Stimulated activated CD4-positive, alpha-beta T cell treated with anti-CD3 and anti-CD28 coated beads, Interleukin-4, amount 100 ng/mL, for 48 hours (primary cell): ENCODE data around the gene EDEM3.
"Not testable (repeated sequence)": the region's sequence is repeated elsewhere in the genome, so short reads cannot be mapped to it uniquely, and the experiment has no call there.

Source experiments
- DNase-seq, 2 donors: peaks; one replicate each; pipeline ENCODE4 v3.0.0-alpha.2; 2020; ENCODE audit warnings: low read depth in 2 of 2

The EDEM3 gene

DNA sequence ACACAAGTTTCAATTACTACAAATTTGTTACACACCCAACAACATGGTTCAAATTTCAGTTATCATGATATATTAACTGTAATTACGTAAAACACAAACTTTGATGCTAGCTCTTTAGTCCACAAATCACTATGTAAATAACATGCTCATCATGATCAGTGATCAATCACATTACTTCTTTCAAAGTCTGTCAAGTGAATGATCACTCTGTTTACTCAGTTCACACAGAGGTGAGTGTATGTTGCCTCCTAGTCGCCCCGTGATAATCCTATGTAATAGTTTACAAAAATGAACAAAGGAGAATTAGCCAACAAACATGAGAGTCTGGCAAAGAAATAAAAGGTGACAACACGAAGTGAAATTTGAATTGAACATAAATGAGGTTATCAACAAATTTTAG lies 14.3 kb downstream of the EDEM3 start:
- DNase-seq: no peak

DNA sequence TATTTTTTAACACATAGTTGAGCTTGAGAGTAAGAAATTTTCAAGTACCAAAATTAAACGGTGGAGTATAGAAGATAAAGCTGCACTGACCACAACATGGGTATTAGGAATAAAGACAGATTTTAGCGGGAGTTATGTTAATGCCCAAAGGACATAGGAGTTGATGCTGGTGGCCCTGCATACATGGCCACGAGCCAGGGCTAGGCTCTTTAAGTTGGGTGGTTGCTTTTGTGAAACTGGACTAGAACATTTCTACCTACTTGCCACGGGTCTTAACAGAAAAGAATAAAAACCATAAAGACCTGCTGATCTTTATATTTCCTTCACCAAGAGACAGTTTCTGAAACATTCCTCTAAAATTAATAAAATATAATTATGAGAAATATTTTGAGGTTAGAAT lies 14.9 kb downstream of the EDEM3 start:
- DNase-seq: no peak

DNA sequence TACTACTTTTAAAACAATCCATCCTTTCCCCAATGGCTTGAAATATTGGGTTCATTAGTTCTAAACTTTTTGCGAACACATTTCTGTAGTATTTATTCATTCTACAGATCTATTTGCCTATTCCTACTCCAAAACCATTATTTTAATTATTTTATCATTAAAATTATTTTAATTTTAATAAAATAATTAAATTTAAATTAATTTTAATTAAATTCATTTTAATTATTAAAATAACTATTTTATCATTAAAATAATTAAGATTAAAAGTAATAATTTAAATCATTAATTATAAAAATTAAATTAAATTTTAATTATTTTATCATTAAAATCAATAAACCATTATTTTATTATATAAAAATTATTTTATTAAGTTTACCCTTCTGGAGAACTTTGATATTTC lies 15.6 kb downstream of the EDEM3 start:
- no peak for DNase-seq

DNA sequence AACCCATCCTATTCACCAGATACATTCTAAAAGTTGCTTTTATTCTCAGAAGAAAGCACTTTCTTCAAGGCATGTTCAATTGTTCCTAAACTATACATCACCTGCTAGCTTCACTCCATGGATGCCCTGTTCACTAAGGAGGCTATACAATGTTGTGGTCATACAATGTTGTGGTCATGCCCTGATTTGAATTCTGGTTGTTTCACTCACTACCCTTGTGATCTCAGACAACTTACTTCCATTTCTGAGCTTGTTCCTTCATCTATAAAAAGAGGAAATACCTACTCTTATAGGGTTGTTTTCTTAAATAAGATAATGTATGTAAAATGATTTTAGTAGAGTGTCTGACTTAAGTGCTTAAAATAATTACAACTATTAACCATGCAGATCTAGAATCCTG lies 19.7 kb downstream of the EDEM3 start:
- no peak for DNase-seq

DNA sequence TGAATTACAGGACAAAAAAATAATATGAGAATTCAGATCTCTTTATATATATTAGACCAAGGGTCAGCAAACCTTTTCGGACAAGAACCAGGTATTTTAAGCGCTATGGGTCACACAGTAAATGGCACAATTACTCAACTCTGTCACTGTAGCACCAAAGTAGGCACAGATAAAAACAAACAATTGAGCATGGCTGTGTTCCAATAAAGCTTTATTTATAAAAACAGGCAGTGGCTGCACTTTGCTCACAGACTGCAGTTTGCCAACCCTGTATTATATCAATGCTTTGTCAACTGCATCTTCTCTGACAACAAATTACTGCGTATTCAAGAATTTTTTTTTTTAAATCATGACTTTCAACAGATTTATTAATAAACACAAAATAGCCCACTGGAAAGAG lies 29.8 kb downstream of the EDEM3 start:
- DNase-seq: no peak

DNA sequence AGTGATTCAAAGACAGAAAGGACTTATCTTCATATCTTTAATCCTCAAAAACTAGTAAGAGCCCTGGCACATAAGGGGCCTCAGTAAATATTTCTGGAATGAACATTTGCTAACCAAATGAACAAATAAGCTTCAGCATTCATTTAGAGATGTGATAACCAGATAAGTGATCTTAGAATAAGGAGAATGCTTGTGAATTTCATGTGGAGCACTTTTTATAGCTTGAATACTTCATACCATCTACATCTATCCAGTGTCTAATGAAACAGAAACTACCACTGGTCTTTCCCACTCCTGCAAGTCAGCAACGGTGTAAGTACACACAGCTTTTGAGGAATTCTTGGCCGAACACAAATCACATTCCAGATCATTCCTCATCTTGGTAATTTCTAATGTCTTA lies 38.5 kb downstream of the EDEM3 start:
- no peak for DNase-seq

DNA sequence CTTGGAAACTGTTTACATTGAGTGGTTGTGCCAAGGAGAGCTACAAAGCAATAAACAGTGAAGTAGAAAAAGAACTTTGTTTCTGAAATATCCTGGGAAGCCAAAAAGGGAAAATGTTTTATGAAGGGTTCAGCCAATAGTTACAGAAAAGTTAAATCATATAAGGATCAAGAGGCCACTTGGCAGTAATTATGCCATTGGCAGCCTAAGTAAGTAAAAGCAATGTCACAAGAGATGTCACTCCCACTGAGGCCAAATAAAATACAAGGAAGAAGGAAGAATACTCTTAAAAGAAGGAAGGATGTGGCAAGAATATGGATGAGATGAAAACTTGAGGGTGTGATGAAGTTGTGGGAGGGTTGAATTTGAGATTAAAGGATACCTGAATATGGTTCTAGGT lies 45.2 kb downstream of the EDEM3 start:
- no peak for DNase-seq

DNA sequence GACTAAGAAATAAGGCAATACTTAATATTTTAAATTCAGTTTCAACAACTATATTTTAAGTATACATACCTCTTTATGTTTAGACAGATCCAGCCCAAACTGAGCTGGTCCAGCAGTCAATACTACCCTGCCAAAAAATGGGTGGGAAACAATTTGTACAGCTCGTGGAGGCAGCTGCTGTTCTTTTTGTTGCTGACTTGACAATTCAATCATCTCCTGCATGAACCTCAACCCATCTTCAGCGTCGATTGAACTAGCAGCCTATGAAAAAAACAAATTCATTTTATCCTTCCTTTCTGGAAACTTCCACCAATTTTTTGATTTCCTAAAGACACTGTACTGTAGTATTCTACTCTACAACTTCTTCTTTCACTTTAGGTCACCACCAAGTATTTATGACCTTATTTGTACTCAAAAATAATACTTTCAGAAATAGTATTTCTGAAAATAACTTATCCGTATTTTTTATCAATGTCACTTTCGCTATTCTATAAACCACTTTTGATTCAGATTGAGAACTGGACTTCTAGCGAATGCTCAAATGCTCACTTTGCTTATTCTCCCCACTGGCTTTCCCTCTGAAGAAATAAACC lies 46.5 kb downstream of the EDEM3 start:
- DNase-seq: no peak

DNA sequence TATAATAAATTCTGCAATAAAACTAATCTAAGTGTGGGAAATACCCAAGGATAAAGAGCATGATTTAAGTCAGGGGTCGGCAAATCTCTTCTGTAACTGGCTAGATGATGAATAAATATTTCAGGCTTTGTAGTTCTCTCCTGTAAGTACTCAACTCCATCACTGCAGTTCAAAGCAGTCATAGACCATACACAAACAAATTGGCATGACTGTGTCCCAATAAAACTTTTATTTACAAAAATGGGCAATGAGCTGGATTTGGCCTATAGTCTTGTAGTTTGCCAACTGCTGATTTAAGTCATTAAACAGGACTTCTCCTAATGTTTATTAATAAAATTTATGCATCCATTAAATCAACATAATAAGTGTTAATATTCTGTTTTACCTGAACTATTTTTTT lies 49.4 kb downstream of the EDEM3 start:
- DNase-seq: no peak

DNA sequence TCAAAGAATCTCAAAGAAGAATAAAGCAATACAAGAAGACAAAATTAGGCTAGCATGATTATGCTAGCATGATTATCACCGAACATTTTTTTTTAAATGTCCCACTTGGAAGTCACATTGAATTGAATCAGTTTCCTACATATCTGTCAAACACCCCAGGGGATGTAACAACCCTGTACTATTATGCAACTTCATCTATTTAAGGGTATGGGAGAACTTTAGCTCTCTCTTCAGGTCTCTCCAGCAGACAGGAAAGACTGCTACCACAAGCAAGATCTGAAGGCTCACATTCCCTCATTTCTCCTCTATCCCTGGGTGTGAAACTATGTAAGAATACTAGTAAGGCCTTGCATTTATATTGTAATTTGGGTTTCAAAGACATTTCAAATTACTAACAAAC lies 52.8 kb downstream of the EDEM3 start:
- no peak for DNase-seq

DNA sequence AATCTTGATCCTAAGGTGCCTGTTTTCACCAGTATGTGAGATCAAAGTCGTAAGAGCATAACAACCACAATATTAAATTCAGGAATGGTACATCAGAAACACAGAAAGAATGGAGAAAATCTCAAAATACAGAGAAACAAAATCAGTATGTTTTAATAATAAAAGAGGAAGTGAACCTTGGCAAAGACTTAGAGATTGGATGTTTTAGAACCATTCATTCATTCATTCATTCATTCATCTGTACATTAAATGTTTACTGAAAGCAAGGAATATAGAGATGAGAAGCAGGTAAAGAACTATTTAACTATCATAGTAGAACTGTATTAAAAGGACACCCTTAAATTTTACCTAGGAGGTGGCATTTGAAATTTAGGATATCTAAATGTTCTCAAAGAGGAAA lies 55.7 kb downstream of the EDEM3 start:
- DNase-seq: no peak

DNA sequence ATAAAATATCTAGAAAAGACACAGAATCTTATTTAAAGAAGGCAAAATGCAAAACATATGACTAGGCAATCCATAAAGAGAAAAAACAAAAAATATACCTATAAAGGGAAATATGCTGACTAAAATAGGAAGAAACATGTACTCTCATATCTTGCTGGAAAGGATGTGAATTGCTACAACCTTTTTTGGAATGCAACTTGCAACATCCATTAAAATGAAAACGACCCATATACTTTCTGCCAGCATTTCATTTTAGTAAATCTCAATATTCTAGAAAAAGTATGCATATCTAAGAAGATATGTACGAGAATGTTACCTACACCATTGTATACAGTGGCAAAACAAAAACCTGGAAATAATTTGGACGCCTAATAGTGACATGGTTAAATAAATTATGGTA lies 56.6 kb downstream of the EDEM3 start:
- DNase-seq: no peak

DNA sequence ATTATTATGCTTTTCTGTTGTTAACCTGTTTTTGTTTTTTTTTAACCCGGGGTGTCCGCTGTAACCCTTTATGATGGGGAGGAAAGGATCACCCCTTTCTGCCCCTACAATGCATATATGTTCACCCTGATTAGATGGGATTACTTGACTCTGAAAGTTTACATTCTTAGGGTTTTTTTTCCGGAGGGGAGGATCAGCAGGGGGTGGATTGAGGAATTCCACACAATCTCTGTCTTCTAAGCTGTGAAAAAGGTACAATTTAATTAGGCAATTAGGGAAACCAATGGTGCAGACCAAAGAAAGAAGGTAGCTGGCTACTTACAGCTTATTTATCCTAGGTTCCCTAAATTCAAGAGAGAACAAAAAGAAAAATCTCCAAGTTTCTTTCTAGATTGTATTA lies 58.3 kb downstream of the EDEM3 start:
- no peak for DNase-seq

DNA sequence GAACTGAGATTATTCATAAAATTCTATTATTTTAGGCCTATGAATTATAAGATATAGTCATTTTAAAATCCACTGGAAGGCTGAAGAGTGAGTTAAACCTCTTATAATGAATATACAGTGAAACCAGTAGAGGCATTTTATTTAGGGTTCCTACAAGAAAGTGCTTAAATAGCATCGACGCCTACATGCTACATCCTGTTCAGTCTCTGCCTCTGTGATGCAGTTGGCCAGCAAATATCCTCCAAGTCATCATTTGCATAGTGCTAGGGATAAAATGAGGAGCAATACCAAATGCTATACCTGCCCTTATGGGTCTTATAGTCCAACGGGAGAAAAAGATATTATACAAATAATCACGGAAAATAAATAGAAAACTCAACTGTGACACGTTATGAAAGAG lies 59.6 kb downstream of the EDEM3 start:
- no peak for DNase-seq

DNA sequence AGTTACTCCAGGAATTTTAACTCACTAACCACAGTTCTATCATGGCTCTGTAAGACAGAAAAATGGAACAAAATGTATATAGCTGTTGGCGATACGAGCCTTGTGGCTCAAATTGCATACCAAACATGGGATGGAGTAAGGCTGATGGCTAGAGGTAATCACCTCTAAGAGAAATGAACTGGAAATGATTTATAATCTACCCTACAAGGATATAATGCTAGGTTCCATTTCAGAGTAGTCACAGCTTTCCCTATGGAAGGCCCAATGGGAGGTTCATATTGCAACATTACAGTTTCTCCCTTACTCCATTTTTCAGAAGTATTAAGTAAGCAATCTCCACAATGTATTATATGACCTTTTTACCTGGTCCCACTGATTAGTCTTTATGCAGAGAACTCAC lies 61.6 kb downstream of the EDEM3 start:
- DNase-seq: no peak

DNA sequence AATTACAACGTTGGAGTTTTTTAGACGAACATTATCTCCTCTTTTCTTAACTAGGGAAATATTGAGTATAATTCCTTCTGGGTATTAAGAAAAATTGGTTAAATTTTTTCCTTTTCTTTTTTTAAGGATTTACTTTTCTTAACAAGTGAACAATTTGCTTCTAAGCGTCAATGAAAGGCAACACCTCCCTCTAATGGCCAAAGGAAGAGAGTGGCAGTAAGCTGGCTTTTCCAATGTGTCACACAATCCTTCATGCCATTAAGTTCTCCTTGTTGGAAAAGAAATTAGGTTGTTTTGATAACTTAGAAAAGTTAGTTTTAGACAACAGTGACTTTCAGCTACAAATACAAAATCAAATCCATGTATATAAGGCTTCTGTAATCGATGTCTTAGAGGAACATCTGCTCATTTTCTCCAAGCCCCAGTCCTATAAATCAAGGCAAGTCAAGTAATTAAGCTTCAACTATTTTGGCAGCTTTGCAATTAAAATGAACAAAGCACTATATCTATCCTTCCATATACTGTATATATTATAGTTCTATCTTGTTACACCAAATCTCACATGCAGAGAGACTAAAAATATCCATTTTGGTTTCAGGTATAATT lies 62.8 kb downstream of the EDEM3 start:
- DNase-seq: no peak

DNA sequence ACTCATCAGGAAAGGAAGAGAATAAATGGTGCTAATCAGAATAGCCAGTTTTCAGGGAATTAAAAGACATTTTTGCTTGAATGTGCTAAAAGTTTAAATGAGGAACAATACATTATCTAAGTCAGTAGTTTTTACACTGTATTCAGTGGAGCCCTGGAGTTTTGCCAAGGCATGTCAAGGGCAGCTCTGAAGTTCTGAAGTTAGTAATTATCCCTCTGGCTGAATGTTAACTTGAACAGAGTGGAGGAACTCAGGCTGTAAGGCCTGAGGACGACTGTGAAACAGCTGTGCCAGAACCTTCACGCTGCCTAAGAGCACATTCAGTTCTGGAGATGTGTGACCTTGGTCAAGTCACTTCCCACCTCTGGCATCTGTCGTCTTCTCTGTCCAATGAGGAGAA lies 68.1 kb downstream of the EDEM3 start:
- no peak for DNase-seq

DNA sequence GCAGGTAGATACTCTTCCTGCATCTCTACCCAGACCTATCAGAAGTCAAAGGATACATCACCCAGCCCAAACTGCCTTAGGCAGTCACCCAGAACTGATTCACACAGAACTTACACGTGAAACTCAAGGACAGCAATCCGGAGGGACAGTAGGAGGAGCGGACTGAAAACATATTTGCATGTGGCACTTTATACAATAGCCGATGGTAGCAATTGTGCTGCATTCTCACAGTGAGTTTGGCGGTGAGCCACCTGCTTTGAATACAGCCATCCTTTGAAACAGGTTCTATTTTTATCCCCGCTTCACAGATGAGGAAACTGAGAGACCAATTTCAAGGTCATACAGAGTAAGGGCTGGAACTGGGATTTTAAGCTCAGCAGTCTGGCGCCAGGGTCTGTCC lies 69.5 kb downstream of the EDEM3 start:
- DNase-seq: no peak

DNA sequence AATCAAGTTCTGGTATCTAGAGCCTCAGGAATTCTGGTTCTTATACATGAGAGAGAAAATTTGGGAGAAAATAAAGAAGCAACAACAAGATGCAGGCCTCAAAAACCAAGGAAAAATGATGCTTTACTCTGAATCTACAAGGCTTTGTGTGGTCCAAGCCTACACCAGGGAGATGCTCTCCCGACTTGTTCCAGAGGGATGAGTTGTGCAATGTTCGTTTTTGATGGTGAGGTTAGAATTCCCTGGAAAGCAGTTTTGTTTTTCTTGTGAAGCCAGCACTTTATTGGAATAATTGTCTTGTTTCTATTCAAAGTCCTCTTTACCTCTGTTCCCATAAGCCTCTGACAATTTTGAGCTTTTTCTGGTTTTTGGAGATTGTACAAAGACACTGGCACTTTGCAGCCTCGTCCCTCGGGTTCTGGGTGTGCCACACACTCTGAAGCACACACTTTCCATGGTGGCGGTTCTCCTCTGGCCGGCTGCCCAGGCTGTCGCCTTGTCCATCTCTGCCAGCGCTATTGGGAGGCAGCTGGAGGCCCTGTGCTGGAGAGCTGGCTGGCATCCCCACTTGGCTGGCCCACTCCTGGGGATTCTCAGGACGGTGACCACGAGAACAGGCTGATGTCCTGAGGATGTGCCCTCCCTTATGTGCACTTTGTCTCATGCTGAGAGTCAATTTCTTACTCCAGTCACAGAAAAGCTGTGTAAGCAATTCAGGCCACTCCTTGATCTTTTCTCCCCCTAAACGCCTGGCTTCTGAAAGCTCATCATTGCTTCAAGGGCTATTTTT lies 70.2 kb downstream of the EDEM3 start:
- no peak for DNase-seq

DNA sequence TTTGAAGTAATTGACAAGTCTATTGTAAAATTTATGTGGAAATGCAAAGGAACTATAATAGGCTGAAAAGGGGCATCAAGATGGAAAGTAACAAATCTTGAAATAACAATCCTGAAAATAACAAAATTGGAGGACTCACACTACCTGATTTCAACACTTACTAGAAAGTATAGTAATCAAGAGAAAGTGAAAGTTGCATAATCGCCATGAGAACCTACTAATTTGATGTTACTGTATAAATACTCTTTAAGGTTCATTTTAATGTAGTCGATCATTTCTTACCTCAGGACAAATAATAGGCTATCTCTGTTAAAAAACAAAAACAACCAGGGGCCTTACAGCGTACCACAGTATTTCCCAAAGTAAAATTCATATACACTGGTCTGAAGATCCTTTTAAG lies 71.7 kb downstream of the EDEM3 start:
- DNase-seq: no peak

DNA sequence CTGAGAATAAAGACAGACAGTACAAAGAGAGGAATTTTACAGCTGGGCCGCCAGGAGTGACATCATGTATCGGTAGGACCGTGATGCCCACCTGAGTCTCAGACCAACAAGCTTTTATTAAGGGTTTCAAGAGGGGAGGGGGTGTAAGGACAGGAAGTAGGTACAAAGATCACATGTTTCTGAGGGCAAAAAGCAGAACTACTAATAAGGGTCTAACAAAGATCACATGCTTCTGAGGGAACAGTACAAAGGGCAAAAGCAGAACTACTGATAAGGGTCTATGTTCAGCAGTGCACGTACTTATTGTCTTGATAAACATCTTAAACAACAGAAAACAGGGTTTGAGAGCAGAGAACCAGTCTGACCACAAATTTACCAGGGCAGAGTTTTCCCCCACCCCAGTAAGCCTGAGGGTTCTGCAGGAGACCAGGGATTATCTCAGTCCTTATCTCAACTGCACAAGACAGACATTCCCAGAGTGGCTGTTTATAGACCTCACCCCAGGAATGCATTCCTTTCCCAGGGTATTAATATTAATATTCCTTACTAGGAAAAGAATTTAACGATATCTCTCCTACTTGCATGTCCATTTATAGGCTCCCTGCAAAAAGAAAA lies 73.9 kb downstream of the EDEM3 start:
- DNase-seq: not testable (repeated sequence)

DNA sequence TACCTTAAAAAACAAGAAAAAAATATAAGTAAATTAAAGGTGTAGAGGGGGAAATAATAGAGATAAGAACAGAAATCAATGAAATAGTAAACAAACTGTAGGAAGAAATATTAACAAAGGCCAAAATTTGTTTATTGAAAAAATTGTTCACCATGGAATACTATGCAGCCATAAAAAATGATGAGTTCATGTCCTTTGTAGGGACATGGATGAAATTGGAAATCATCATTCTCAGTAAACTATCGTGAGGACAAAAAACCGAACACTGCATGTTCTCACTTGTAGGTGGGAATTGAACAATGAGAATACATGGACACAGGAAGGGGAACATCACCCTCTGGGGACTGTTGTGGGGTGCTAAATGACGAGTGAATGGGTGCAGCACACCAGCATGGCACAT lies 75.2 kb downstream of the EDEM3 start:
- DNase-seq: not testable (repeated sequence)

DNA sequence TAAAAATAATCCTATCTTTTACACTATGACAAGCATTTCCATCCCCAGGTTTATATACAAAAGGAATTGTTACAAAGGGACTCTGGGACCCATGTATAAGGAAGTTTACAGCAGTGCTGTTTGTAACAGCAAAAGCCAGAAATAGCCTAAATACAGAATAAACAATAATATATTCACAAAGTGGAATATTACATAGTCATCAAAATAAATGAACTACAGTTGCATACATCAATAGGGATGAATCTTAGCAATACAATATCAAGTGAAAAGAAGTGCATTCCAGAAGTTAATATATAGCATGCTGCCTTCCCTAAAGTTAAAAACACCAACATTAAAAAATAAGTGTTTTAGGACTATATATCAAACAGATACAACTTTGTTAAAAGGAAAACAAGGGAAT lies 77.3 kb downstream of the EDEM3 start:
- DNase-seq: no peak
